Panc1 (cell line): ENCODE data around the gene HK2. TPM values are rescaled to one million over a fixed set of nuclear protein-coding genes. Genes with fewer than 3 reads are reported as not detected.

Experiments used
- ATAC-seq: fragments of 200-7000 bp; cut with Tn5 transposase; 2 replicates; pipeline ENCODE4 v1.9.1; 2020; ENCODE audit warnings: mild to moderate bottlenecking, moderate library complexity
- BruUV-seq: library from RNA; stranded (reverse); fragments of 400-500 nt; replicated peaks from 2 replicates; lab custom pipeline; 2021; lab: Mats Ljungman, UMichigan
- CTCF ChIA-PET: fragments of 300-600 bp; sonication (Branson Sonifier 250); formaldehyde crosslinking; loops from one replicate; lab custom pipeline; 2022; ENCODE audit warnings: antibody characterized with exemption; lab: Charles Lee
- POLR2A ChIA-PET: fragments of 300-600 bp; sonication (Branson Sonifier 250); formaldehyde crosslinking; loops from one replicate; lab custom pipeline; 2022; ENCODE audit warnings: antibody characterized with exemption; lab: Charles Lee
- DNase-seq: peaks from one replicate; pipeline ENCODE4 v3.0.0-alpha.2; 2010; ENCODE audit warnings: low read depth, low spot score
- H3K27ac ChIP-seq: 2 replicates; pipeline ENCODE4 v1.5.1; 2011; ENCODE audit warnings: mild to moderate bottlenecking, low read length, inconsistent platforms
- H3K27me3 ChIP-seq: fragments of 200-500 bp; sonication (Bioruptor generic); 2 replicates; pipeline ENCODE4 v1.6.0; 2014; ENCODE audit warnings: low read length, inconsistent platforms; ENCODE audit not compliant: control insufficient read depth, insufficient read depth
- H3K36me3 ChIP-seq: fragments of 200-500 bp; sonication (Bioruptor generic); 2 replicates; pipeline ENCODE4 v1.5.1; 2014; ENCODE audit warnings: inconsistent platforms, mild to moderate bottlenecking, low read length, moderate library complexity; ENCODE audit not compliant: control insufficient read depth, insufficient read depth
- H3K4me1 ChIP-seq: 2 replicates; pipeline ENCODE4 v1.5.1; 2011; ENCODE audit warnings: inconsistent platforms, mild to moderate bottlenecking, low read length, moderate library complexity; ENCODE audit not compliant: control insufficient read depth, insufficient read depth
- H3K4me3 ChIP-seq, 2 experiments: 2 replicates each; pipeline ENCODE4 v1.5.1; 2011 to 2012; ENCODE audit warnings: low read depth in 2 of 2, low read length in 2 of 2, mild to moderate bottlenecking in 2 of 2, inconsistent platforms in 1 of 2, moderate library complexity in 1 of 2
- H3K9me3 ChIP-seq: fragments of 200-500 bp; sonication (Bioruptor generic); 2 replicates; pipeline ENCODE4 v1.5.1; 2014; ENCODE audit warnings: low read depth, mild to moderate bottlenecking, inconsistent platforms, low read length, moderate library complexity; ENCODE audit not compliant: control insufficient read depth, insufficient read depth
- POLR2AphosphoS5 ChIP-seq: IDR thresholded peaks from 2 replicates; pipeline ENCODE4 v1.6.1; 2012; ENCODE audit warnings: mild to moderate bottlenecking, low read depth, low read length, moderate library complexity
- REST ChIP-seq, 2 experiments: IDR thresholded peaks; 2 replicates each; pipeline ENCODE4 v1.6.1; 2011 to 2012; ENCODE audit warnings: low read depth in 2 of 2, control low read depth in 1 of 2, low read length in 1 of 2, mild to moderate bottlenecking in 1 of 2, moderate library complexity in 1 of 2; ENCODE audit not compliant: insufficient read depth in 1 of 2
- SIN3A ChIP-seq: IDR thresholded peaks from 2 replicates; pipeline ENCODE4 v1.6.1; 2012; ENCODE audit warnings: low read depth, mild to moderate bottlenecking, low read length, moderate library complexity, borderline replicate concordance; ENCODE audit not compliant: insufficient read depth
- TCF7L2 ChIP-seq: IDR thresholded peaks from 2 replicates; pipeline ENCODE4 v1.6.1; 2011; ENCODE audit warnings: mild to moderate bottlenecking, low read depth, low read length, inconsistent platforms
- in situ Hi-C: cut with HindIII; loops from 2 replicates; pipeline ENCODE4 v1.10.0; 2016; ENCODE audit warnings: low sequenced_read_pairs, low pct_unique_long_range_greater_than_20kb
- intact Hi-C: fragments of 100-400 bp; cut with micrococcal nuclease; formaldehyde crosslinking; loops from one replicate; pipeline ENCODE4 v1.10.0; 2022; ENCODE audit not compliant: unreplicated experiment
- total RNA-seq: library from RNA; stranded (reverse); gene quantifications from one replicate; pipeline ENCODE4 v1.2.1, GENCODE V29; 2021; ENCODE audit not compliant: unreplicated experiment
- TF ChIP-seq, protein P1 (sequence below): fragments of 450-650 bp; IDR thresholded peaks from 2 replicates; pipeline ENCODE4 v1.5.1; 2017; ENCODE audit warnings: mild to moderate bottlenecking

Gene HK2
- total RNA-seq, 1 experiment from 2014 or later, result 1.7 TPM

DNA sequence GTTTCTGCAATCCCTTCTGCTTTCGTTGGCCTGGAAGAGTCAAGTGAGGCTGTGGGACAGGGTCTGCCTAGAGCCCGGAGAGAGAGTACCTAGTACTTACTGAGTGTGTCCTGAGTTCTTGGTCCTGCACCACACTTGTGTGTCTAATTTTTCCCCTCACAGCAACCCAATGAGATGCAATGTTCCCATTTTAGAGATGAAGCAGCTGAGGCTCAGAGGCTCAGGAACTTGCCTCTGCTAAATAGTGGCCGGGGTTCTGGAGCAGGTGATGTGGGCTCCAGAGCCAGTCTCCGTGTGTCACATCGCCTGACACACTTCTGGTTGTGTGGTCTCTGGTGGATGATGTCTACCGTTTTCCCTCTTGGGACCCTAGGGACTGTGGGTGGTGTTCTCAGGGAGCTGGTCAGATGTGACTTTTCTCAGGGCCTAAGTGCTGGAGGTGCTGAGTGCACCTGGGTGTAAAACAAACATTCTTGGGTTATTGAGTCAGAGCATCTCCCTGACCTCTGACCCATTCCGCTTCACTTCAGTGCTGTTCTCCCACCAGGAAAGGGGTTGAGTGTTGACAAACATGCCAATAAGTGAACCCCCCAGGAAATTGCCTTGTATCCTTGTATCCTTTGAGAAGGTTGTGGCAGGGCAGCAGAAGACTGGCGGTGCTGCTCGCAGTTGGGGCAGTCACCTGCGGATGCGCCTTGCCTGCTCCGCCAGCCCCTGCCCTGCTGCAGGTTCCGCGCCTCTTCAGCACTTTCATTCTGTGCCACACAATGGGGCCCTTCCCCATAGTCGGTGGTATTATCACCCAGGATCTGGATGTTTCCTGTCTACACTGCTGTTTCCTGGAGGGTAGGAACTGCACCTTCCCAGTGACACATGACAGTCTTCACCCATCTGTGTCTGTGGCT is 32.1 kb downstream of the HK2 start:
- in situ Hi-C loops, result no loop called here
- Histone ChIP-seq H3K27me3 (no peaks in the 10 kb centered on the region), H3K9me3 (no peaks in the 10 kb centered on the region), H3K4me1 (peaks cover 8% of the 10 kb centered on the region; the same call in 1 of the 2 replicates), H3K4me3 (no peak overlapping the region), H3K27ac (no peak overlapping the region), H3K36me3 (no peaks in the 10 kb centered on the region)
- ChIA-PET POLR2A (no interaction called here), CTCF (no interaction called here)
- TF ChIP-seq SIN3A (no peak), REST (IDR thresholded peaks at IDR 0.05; ENCODE audit: insufficient read depth in 1 of 2, low read depth in 2 of 2, low read length in 1 of 2) (no peak), TCF7L2 (no peak), POLR2AphosphoS5 (no peak)
- TF ChIP-seq, protein P1, sequence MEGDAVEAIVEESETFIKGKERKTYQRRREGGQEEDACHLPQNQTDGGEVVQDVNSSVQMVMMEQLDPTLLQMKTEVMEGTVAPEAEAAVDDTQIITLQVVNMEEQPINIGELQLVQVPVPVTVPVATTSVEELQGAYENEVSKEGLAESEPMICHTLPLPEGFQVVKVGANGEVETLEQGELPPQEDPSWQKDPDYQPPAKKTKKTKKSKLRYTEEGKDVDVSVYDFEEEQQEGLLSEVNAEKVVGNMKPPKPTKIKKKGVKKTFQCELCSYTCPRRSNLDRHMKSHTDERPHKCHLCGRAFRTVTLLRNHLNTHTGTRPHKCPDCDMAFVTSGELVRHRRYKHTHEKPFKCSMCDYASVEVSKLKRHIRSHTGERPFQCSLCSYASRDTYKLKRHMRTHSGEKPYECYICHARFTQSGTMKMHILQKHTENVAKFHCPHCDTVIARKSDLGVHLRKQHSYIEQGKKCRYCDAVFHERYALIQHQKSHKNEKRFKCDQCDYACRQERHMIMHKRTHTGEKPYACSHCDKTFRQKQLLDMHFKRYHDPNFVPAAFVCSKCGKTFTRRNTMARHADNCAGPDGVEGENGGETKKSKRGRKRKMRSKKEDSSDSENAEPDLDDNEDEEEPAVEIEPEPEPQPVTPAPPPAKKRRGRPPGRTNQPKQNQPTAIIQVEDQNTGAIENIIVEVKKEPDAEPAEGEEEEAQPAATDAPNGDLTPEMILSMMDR, result no peak
- no TSS peak for BruUV-seq
- no peak for DNase-seq
- ATAC-seq, result peak; percentile 31; the same call in 1 of the 2 replicates
- intact Hi-C loops, result no loop called here

DNA sequence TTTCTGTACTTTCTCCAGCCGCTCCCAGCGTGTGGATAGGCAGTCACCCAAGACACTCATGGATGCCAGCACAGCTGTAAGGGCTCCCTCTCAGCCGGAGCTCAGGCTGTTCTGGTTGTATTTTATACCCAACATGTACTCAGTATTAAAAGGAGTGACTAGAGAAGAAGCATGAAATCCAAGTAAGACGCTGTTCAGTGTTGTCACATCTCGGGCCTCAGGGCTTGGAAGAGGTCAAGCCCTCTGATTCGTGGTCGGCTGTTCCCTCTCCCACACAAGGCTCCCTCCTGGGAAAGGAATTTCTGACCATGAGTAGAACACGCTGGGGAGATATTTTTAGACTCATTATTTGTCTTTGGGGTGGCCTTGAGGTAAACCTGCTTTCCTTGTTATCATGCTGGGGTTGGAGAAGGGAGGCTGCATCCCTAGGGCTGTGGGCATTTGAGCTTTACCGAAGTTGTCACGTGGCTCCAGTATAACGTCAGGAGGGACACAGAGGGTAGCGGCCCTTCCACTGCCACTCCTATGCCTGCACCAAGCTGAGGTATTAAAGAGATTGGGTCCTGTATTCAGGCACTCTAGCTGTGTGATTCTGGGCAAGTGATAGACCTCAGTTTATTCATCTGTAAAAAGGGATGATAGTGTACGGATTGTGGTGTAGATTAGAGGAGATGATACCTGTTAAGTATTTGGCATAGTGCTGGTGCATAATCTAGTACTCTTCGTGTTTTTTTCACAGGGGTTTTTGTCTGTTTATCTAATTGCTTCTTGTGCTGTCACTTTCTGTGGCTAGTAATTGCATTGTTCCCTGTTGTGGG is 34.1 kb downstream of the HK2 start:
- ChIA-PET POLR2A (no interaction called here), CTCF (no interaction called here)
- Histone ChIP-seq H3K4me1 (peaks cover 8% of the 10 kb centered on the region; the same call in 1 of the 2 replicates), H3K4me3 (no peak overlapping the region), H3K27me3 (no peaks in the 10 kb centered on the region), H3K36me3 (no peaks in the 10 kb centered on the region), H3K9me3 (no peaks in the 10 kb centered on the region), H3K27ac (no peak overlapping the region)
- intact Hi-C loops (no loop called here), in situ Hi-C loops (no loop called here)
- no TSS peak for BruUV-seq
- TF ChIP-seq, protein P1, result no peak
- peak; percentile 66 for ATAC-seq
- no peak for DNase-seq
